ENCODE data around the gene CBX3. TPM values are rescaled to one million over a fixed set of nuclear protein-coding genes. Genes with fewer than 3 reads are reported as not detected.

CBX3 gene
- total and polyA plus RNA-seq, 2 of the 13 experiments (the other 11 are each of a cell fraction or from before 2014, with no cell fraction given): 53.9 to 249 TPM

GRCh38 chr7:26200444-26201246, 900 bp upstream of the CBX3 start, which contains the start of gene HNRNPA2B1 (continued):
- TF ChIP-seq ZHX1 (CRISPR knock-in tag; IDR thresholded peaks at IDR 0.05; ENCODE audit: low read depth) (peak; percentile 52; the same call in 1 of the 2 replicates), ZBTB42 (CRISPR knock-in tag; IDR thresholded peaks at IDR 0.05) (0 out of 2 replicates have a peak, but pooled peaks have one; percentile 32), PCBP2 (optimal IDR thresholded peaks at IDR 0.05; ENCODE audit: low read depth, low read length, poor library complexity, severe bottlenecking) (no peak), NFKBIZ (CRISPR knock-in tag; IDR thresholded peaks at IDR 0.05) (peak; percentile 20; the same call in 1 of the 2 replicates), DZIP1 (CRISPR knock-in tag; IDR thresholded peaks at IDR 0.05) (no peak), ZSCAN31 (CRISPR knock-in tag; IDR thresholded peaks at IDR 0.05; ENCODE audit: low read depth) (peak; percentile 72; the same call in 1 of the 2 replicates), ZNF329 (CRISPR knock-in tag; IDR thresholded peaks at IDR 0.05; ENCODE audit: low read depth) (peak; percentile 78), ZNF709 (CRISPR knock-in tag; IDR thresholded peaks at IDR 0.05) (peak; percentile 44), RFX5 (IDR thresholded peaks at IDR 0.05; ENCODE audit: low read depth, low read length) (no peak), KMT2A (CRISPR knock-in tag; IDR thresholded peaks at IDR 0.05) (peak; percentile 56; the same call in 1 of the 2 replicates), RCOR2 (CRISPR knock-in tag; IDR thresholded peaks at IDR 0.05) (no peak), ZBTB37 (CRISPR knock-in tag; IDR thresholded peaks at IDR 0.05) (0 out of 2 replicates have a peak, but pooled peaks have one; percentile 19), SOX6 (IDR thresholded peaks at IDR 0.05) (no peak), SOX6 (CRISPR knock-in tag; IDR thresholded peaks at IDR 0.05) (peak; percentile 74), ELF1 (CRISPR knock-in tag; IDR thresholded peaks at IDR 0.05) (peak; percentile 73), ZNF550 (CRISPR knock-in tag; IDR thresholded peaks at IDR 0.05; ENCODE audit: borderline replicate concordance) (no peak; the same call in 1 of the 2 replicates), CBX1 (IDR thresholded peaks at IDR 0.05; ENCODE audit: low read depth) (no peak), ZNF746 (CRISPR knock-in tag; IDR thresholded peaks at IDR 0.05) (no peak; the same call in 1 of the 2 replicates), MTF1 (CRISPR knock-in tag; IDR thresholded peaks at IDR 0.05) (peak; percentile 82; the same call in 1 of the 2 replicates), TOPORS (CRISPR knock-in tag; IDR thresholded peaks at IDR 0.05) (peak; percentile 36)
- TF ChIP-seq, protein P1, sequence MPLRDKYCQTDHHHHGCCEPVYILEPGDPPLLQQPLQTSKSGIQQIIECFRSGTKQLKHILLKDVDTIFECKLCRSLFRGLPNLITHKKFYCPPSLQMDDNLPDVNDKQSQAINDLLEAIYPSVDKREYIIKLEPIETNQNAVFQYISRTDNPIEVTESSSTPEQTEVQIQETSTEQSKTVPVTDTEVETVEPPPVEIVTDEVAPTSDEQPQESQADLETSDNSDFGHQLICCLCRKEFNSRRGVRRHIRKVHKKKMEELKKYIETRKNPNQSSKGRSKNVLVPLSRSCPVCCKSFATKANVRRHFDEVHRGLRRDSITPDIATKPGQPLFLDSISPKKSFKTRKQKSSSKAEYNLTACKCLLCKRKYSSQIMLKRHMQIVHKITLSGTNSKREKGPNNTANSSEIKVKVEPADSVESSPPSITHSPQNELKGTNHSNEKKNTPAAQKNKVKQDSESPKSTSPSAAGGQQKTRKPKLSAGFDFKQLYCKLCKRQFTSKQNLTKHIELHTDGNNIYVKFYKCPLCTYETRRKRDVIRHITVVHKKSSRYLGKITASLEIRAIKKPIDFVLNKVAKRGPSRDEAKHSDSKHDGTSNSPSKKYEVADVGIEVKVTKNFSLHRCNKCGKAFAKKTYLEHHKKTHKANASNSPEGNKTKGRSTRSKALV (CRISPR knock-in tag; IDR thresholded peaks at IDR 0.05): peak; percentile 63; the same call in 1 of the 2 replicates

All from HepG2 (cell line).